CD14-positive monocyte (primary cell): ENCODE results near the gene KLHL3. TPM values are rescaled to one million over a fixed set of nuclear protein-coding genes. Genes with fewer than 3 reads are reported as not detected.
A peak's percentile ranks its signal among the peaks of the same experiment; 100 is the strongest.

Experiments used
- DNase-seq, 3 donors: peaks; one replicate each; pipeline ENCODE4 v3.0.0-alpha.2; 2011 to 2022
- H2AFZ ChIP-seq: 2 replicates; pipeline ENCODE4 v1.6.0; 2012; ENCODE audit warnings: mild to moderate bottlenecking, low read depth, low read length, inconsistent platforms; ENCODE audit not compliant: insufficient read depth, poor library complexity, severe bottlenecking
- H3K27ac ChIP-seq, 2 donors: 1 replicate in 1 of 2; 2 replicates in 1 of 2; pipeline ENCODE4 v1.5.1; 2012 to 2013; ENCODE audit warnings: low read length in 2 of 2, control low read depth in 1 of 2, inconsistent platforms in 1 of 2, low read depth in 1 of 2, mild to moderate bottlenecking in 1 of 2
- H3K27me3 ChIP-seq, 2 donors: one replicate each; pipeline versions ENCODE4 v1.6.0 to v1.6.1; 2011 to 2013; ENCODE audit warnings: low read length in 2 of 2; ENCODE audit not compliant: control insufficient read depth in 2 of 2, insufficient read depth in 2 of 2
- H3K36me3 ChIP-seq, 2 donors: replicated peaks in 1 of 2; 1 replicate in 1 of 2; 2 replicates in 1 of 2; pipeline versions ENCODE4 v1.5.1 to v1.6.1; 2012 to 2013; ENCODE audit warnings: low read length in 2 of 2, control low read depth in 1 of 2, inconsistent platforms in 1 of 2, mild to moderate bottlenecking in 1 of 2; ENCODE audit not compliant: insufficient read depth in 2 of 2, control insufficient read depth in 1 of 2
- H3K4me1 ChIP-seq, 2 donors: 1 replicate in 1 of 2; 2 replicates in 1 of 2; pipeline versions ENCODE4 v1.5.1 to v1.6.1; 2012 to 2013; ENCODE audit warnings: low read length in 2 of 2, control low read depth in 1 of 2, inconsistent platforms in 1 of 2, mild to moderate bottlenecking in 1 of 2, moderate library complexity in 1 of 2; ENCODE audit not compliant: insufficient read depth in 2 of 2, control insufficient read depth in 1 of 2
- H3K4me2 ChIP-seq: replicated peaks from 2 replicates; pipeline ENCODE3; 2012; ENCODE audit warnings: low read length, moderate library complexity, mild to moderate bottlenecking; ENCODE audit not compliant: poor library complexity, severe bottlenecking; ENCODE audit errors: extremely low read depth
- H3K4me3 ChIP-seq, 3 experiments: fragments of 200-600 bp in 1 of 3; sonication (generic) in 1 of 3; replicated peaks in 1 of 3; 1 replicate in 2 of 3; 2 replicates in 1 of 3; pipeline ENCODE4 v1.5.1; 2011 to 2013; ENCODE audit warnings: low read length in 3 of 3, mild to moderate bottlenecking in 3 of 3, control low read depth in 2 of 3, low read depth in 2 of 3, inconsistent platforms in 1 of 3, moderate library complexity in 1 of 3
- H3K79me2 ChIP-seq: 2 replicates; pipeline ENCODE4 v1.6.0; 2012; ENCODE audit warnings: mild to moderate bottlenecking, control low read depth, inconsistent platforms, low read length, moderate library complexity; ENCODE audit not compliant: insufficient read depth
- H3K9ac ChIP-seq: 2 replicates; pipeline ENCODE4 v1.6.0; 2017; ENCODE audit warnings: low read length, mild to moderate bottlenecking; ENCODE audit not compliant: insufficient read depth, poor library complexity, severe bottlenecking
- H3K9me3 ChIP-seq, 2 donors: replicated peaks in 1 of 2; 1 replicate in 1 of 2; 2 replicates in 1 of 2; pipeline versions ENCODE4 v1.5.1 to v1.6.1; 2012 to 2013; ENCODE audit warnings: low read length in 2 of 2, control low read depth in 1 of 2; ENCODE audit not compliant: control insufficient read depth in 1 of 2, insufficient read depth in 1 of 2
- H4K20me1 ChIP-seq: 2 replicates; pipeline ENCODE4 v1.6.0; 2012; ENCODE audit warnings: mild to moderate bottlenecking, low read length, control low read depth, moderate library complexity; ENCODE audit not compliant: insufficient read depth
- H3K27ac Mint-ChIP-seq, 7 donors: one replicate each; pipeline ENCODE4 v1.8.0; 2020; ENCODE audit warnings: mild to moderate bottlenecking in 7 of 7, mixed read lengths in 7 of 7, moderate library complexity in 6 of 7, inconsistent platforms in 2 of 7
- H3K27me3 Mint-ChIP-seq, 3 donors: one replicate each; pipeline ENCODE4 v1.8.0; 2021 to 2022; ENCODE audit warnings: low read depth in 3 of 3, mild to moderate bottlenecking in 3 of 3, mixed read lengths in 3 of 3, moderate library complexity in 3 of 3, inconsistent platforms in 1 of 3
- H3K36me3 Mint-ChIP-seq, 2 donors: one replicate each; pipeline ENCODE4 v1.8.0; 2020; ENCODE audit warnings: mixed read lengths in 2 of 2, inconsistent platforms in 1 of 2, mild to moderate bottlenecking in 1 of 2
- H3K4me1 Mint-ChIP-seq: one replicate; pipeline ENCODE4 v1.8.0; 2020; ENCODE audit warnings: mild to moderate bottlenecking, mixed read lengths
- H3K4me3 Mint-ChIP-seq, 2 donors: one replicate each; pipeline ENCODE4 v1.8.0; 2020; ENCODE audit warnings: mild to moderate bottlenecking in 2 of 2, mixed read lengths in 2 of 2, moderate library complexity in 1 of 2
- H3K9me3 Mint-ChIP-seq, 7 donors: one replicate each; pipeline ENCODE4 v1.8.0; 2020 to 2022; ENCODE audit warnings: mixed read lengths in 7 of 7, mild to moderate bottlenecking in 6 of 7, moderate library complexity in 6 of 7, inconsistent platforms in 2 of 7
- CTCF ChIP-seq: fragments of 200-600 bp; IDR thresholded peaks from one replicate; pipeline ENCODE4 v1.8.0; 2022; ENCODE audit warnings: antibody characterized with exemption, mild to moderate bottlenecking
- WGBS: methylation state at CpG from one replicate; pipeline ENCODE4 v1.1.5; 2013; ENCODE audit warnings: missing lambda C conversion rate; ENCODE audit not compliant: insufficient coverage; 5-methylcytosine and 5-hydroxymethylcytosine counted together
- intact Hi-C, 2 donors: fragments of 100-400 bp; cut with micrococcal nuclease; formaldehyde crosslinking; loops; one replicate each; pipeline versions ENCODE4 v1.15.0 to v1.15.1; 2023
- polyA plus RNA-seq, 3 donors: library from polyadenylated mRNA; depleted of rRNA in 1 of 3; unstranded in 2 of 3; stranded (reverse) in 1 of 3; fragments of 300-500 nt in 2 of 3; fragments of >200 nt in 1 of 3; fragmentation: Illumina TruSeq in 2 of 3; gene quantifications; 1 replicate in 2 of 3; 2 replicates in 1 of 3; pipeline ENCODE4 v1.2.3, GENCODE V29; 2012 to 2021

Gene KLHL3
- polyA plus RNA-seq, 3 donors, result 0.71 TPM; not detected in 2

GRCh38 chr5:137575211-137575610 is 160.7 kb downstream of the KLHL3 start:
- H3K27me3 Mint-ChIP-seq, result peaks cover 7 to 18% (median 11%) of the 10 kb centered on the region in 3 donors
- TF ChIP-seq CTCF, result no peak
- H3K4me3 ChIP-seq, result no peak overlapping the region
- no peak overlapping the region for H3K4me3 Mint-ChIP-seq
- H3K27me3 ChIP-seq, result no peaks in the 10 kb centered on the region
- H3K79me2 ChIP-seq, result no peaks in the 10 kb centered on the region
- H3K27ac ChIP-seq, result no peak overlapping the region
- peaks cover 0 to 2% (median 0%) of the 10 kb centered on the region in 7 donors for H3K9me3 Mint-ChIP-seq
- DNase-seq, result no peak
- peaks cover 0 to under 1% of the 10 kb centered on the region in 2 donors for H3K36me3 Mint-ChIP-seq
- peaks cover 28% of the 10 kb centered on the region for H3K4me1 Mint-ChIP-seq
- H3K27ac Mint-ChIP-seq, result no peak overlapping the region
- H2AFZ ChIP-seq, result no peak overlapping the region
- H3K4me2 ChIP-seq, result no peak overlapping the region
- no peak overlapping the region for H3K9ac ChIP-seq
- H4K20me1 ChIP-seq, result no peaks in the 10 kb centered on the region
- H3K36me3 ChIP-seq, result no peaks in the 10 kb centered on the region
- WGBS, result no CpG with 5 or more reads among the region's 3 CpGs
- H3K9me3 ChIP-seq, result no peaks in the 10 kb centered on the region
- peaks cover 7 to 24% of the 10 kb centered on the region in 2 donors for H3K4me1 ChIP-seq
- intact Hi-C loops, result no loop called here

GRCh38 chr5:137573376-137573775 is 162.5 kb downstream of the KLHL3 start:
- Histone ChIP-seq H3K27me3 (no peaks in the 10 kb centered on the region), H3K4me3 (no peak overlapping the region), H3K27ac (no peak overlapping the region), H3K4me2 (no peak overlapping the region), H3K9me3 (no peaks in the 10 kb centered on the region), H2AFZ (no peak overlapping the region), H4K20me1 (no peaks in the 10 kb centered on the region), H3K36me3 (no peaks in the 10 kb centered on the region), H3K79me2 (no peaks in the 10 kb centered on the region), H3K4me1 (peaks cover 7 to 11% of the 10 kb centered on the region in 2 donors), H3K9ac (no peak overlapping the region)
- intact Hi-C loops, result no loop called here
- H3K27ac Mint-ChIP-seq, result peak overlapping the region in 1 of 7 donors; percentile 64
- no peak for DNase-seq
- H3K4me1 Mint-ChIP-seq, result peaks cover 17% of the 10 kb centered on the region
- WGBS, result 100% methylated on average over 2 of the region's 2 CpGs
- H3K36me3 Mint-ChIP-seq, result no peaks in the 10 kb centered on the region
- H3K9me3 Mint-ChIP-seq, result peaks cover 0 to 2% (median 0%) of the 10 kb centered on the region in 7 donors
- TF ChIP-seq CTCF, result no peak
- H3K27me3 Mint-ChIP-seq, result peaks cover 7 to 19% (median 13%) of the 10 kb centered on the region in 3 donors
- H3K4me3 Mint-ChIP-seq, result no peak overlapping the region
